WI38 (cell line): ENCODE results near the gene PRICKLE2.

Experiments
- H3K4me3 ChIP-seq: 2 replicates; pipeline ENCODE4 v1.5.1; 2011; ENCODE audit warnings: low read depth, mild to moderate bottlenecking, control low read depth, low read length
- TF ChIP-seq, protein P1 (sequence below): IDR thresholded peaks from 2 replicates; pipeline ENCODE4 v1.5.1; 2012; ENCODE audit warnings: low read depth, mild to moderate bottlenecking, control low read depth, low read length

The PRICKLE2 gene

DNA sequence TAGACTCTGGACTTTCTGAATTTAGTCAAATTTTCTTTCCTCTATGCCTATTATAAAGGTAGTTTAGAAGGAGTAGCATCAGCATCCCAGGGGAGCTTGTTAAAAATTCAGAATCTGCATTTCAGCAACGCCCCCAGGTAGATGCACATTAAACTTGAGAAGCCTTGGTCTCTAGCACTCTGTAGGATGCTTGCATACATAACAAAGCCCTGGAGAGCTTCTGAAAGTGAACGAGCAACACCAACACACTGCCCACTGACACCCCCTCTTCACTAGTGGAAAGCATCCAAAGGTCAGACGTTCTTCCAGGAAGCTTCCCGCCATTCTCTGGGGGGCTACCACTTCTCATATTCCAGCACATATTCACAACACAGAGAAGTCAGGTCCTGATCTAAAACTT, 6.5 kb downstream of the PRICKLE2 start:
- TF ChIP-seq, protein P1, sequence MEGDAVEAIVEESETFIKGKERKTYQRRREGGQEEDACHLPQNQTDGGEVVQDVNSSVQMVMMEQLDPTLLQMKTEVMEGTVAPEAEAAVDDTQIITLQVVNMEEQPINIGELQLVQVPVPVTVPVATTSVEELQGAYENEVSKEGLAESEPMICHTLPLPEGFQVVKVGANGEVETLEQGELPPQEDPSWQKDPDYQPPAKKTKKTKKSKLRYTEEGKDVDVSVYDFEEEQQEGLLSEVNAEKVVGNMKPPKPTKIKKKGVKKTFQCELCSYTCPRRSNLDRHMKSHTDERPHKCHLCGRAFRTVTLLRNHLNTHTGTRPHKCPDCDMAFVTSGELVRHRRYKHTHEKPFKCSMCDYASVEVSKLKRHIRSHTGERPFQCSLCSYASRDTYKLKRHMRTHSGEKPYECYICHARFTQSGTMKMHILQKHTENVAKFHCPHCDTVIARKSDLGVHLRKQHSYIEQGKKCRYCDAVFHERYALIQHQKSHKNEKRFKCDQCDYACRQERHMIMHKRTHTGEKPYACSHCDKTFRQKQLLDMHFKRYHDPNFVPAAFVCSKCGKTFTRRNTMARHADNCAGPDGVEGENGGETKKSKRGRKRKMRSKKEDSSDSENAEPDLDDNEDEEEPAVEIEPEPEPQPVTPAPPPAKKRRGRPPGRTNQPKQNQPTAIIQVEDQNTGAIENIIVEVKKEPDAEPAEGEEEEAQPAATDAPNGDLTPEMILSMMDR, result no peak
- H3K4me3 ChIP-seq, result no peak overlapping the region

DNA sequence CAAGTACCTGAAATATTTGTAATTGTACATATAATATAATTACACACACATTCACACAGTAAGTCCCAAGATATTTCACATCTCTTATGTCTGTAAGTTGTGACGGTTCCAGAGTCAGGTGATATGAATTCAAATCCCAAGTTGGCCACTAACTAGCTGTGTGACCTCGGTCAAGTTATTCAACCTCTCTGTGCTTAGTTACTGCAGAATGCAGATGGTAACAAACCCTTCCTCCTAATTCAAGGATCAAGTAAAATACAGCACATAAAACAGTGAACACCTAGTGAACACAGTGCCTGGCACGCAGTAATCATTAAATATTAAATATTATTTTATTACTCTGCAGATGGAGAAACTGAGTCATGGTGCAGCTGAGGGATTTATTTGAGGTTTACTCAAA, 6.9 kb downstream of the PRICKLE2 start:
- TF ChIP-seq, protein P1, result no peak
- no peak overlapping the region for H3K4me3 ChIP-seq

DNA sequence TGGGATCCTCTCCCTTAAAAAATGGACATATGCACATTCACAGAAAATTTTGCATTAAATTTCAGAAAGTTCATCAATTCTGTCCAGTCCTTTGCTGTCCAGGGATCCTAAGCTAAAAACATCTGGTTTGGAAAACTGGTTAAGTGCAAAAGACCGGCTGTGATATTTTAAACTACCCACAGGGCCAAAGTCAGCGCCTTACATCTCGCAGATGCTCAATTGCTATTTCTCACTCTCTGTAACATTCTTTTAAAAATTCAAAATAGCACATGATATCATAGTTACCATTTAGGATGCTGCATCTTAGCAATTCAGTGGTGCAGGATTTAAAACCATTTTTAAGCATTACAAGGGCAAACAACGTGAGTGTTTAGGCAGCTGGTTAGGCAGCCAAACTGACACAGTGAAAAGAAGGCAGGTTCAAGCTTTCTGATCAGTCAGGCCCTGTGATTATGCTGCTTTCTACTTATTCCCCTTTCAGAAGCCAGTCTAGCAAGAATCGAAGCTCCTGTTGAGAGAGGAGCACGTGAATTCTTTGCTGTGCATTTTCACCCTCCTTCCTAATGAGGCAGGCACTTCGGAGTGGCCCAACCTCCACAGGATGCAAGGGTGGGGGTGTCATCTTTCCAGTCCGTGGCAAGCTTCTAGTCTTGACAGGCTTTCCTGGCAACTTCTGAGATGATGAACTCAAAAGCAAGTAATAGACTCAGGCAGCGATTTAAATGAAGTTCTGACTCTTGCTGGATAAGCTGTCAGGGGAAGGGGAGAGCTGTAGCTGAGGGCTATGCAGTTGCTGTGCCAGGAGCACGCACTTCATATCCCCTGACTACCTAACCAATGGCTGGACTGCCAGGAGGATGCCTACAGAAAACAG, 8.8 kb downstream of the PRICKLE2 start:
- no peak overlapping the region; the same call in 1 of the 2 replicates for H3K4me3 ChIP-seq
- TF ChIP-seq, protein P1, result no peak

DNA sequence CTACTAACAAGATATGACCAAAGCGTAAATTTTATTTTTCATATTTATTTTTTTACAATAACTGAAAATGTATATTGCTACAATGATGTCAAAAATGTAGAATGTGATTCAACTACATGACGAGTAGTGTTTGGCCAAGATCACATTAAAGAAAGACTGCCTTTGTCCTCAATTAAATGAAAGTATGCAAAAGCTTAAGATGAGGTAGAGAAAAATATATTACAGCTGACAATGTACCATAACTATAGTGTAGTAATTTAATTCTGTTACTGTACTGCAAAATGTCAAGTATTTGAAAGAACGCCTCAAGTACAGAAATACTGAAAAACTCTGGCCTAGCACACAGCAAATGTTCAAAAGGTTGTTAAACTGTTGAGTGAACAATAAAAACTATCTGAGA, 9.7 kb downstream of the PRICKLE2 start:
- H3K4me3 ChIP-seq, result no peak overlapping the region
- TF ChIP-seq, protein P1, result no peak

DNA sequence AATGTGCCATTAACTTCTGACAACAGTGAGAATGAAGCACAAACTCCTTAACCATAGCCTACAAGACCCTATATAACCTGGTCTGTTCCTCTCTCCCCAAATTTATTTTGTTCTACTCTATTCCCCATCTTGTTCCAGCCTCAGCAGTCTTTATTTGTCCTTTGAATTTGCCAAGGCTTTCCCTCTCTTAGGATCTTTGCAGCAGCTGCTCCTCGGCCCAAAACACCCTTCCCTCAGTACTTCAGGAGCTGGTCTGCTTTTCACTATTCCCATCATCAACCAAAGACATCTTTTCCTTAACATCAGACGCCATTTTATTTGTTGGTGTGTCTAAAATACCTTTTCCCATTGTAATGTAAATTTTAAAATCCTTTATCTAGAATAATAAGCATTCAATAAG, 10.2 kb downstream of the PRICKLE2 start:
- H3K4me3 ChIP-seq, result peak overlapping the region; percentile 53
- TF ChIP-seq, protein P1, result no peak

DNA sequence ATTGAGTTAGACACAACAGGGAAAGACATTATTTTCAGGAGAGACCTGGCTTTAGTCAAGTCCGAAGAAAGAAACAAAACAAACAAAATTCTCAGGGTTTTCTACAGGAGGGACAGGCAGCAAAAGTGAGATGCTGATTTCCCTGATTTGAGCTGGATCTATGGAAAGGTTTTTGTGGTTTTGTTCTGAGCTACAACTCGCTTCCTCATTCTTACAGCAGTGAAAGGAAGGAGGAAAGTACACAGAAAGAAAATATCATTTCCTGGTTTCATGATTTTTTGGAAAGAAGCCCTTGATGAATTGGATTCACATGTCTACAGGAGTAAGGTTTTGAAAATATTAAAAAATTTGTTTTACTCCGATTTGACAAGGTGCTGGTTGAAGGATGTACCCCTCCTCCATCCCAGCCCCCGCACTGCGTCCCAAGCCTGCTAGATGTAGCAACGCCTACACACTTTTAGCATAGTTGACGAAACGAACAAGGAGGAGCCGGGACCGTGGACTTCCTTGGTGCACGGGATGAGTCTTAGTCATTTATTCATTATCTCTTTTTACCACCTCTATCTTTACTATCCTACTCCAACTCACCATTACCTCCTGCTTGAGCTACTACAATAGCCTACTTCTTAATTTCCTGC, 10.8 kb downstream of the PRICKLE2 start:
- TF ChIP-seq, protein P1, result no peak
- peak overlapping the region; percentile 53 for H3K4me3 ChIP-seq

DNA sequence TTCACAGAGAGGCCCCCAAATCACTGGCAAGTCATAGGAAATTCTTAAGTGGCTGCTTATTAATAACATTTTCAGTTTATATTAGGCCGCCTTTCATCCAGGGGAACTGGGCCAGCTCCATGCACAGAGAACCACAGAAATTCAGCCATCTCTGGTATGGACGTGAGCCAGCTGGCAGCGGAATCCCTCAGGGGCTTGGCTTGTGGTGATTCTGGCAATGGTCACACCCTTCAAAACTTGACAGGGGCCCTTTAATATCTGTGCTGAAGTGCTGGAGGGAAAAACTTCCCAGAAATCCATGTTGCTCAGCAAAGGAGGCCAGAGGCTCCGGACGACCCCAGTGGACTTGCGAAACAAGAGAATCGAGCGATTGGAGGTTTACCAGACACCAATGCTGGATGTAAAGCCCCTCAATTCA, 11.3 kb downstream of the PRICKLE2 start:
- H3K4me3 ChIP-seq, result peak overlapping the region; percentile 53
- TF ChIP-seq, protein P1, result no peak
